Endothelial cell of umbilical vein (primary cell): ENCODE measurements around the gene POU2F3. TPM values are rescaled to one million over a fixed set of nuclear protein-coding genes. Genes with fewer than 3 reads are reported as not detected.

Experiments
- BruUV-seq: library from RNA; stranded (reverse); fragments of 400-500 nt; replicated peaks from 2 replicates; lab custom pipeline; 2021; lab: Mats Ljungman, UMichigan
- CTCF ChIA-PET: fragments of 300-600, 350-600 bp; sonication (Branson Sonifier 250); formaldehyde crosslinking; loops from one replicate; lab custom pipeline; 2021; ENCODE audit warnings: antibody characterized with exemption, inconsistent platforms; lab: Charles Lee
- POLR2A ChIA-PET: fragments of 300-600, 350-600 bp; sonication (Branson Sonifier 250); formaldehyde crosslinking; loops from one replicate; lab custom pipeline; 2021; ENCODE audit warnings: antibody characterized with exemption, inconsistent platforms; lab: Charles Lee
- DNase-seq: peaks from one replicate; pipeline ENCODE4 v3.0.0-alpha.2; 2011; ENCODE audit warnings: low read depth, low spot score
- FAIRE-seq: peaks from 2 replicates; lab custom pipeline; 2011; peaks lifted over from hg19 to GRCh38; lab: Jason Lieb, UNC
- H2AFZ ChIP-seq: 2 replicates; pipeline ENCODE4 v1.6.0; 2012; ENCODE audit warnings: low read depth, low read length, control low read depth, inconsistent platforms
- H3K27ac ChIP-seq: 2 replicates; pipeline ENCODE4 v1.5.1; 2011; ENCODE audit warnings: low read depth, mild to moderate bottlenecking, control low read depth, low read length, moderate library complexity; ENCODE audit not compliant: insufficient read depth
- H3K27me3 ChIP-seq, 2 experiments: 2 replicates each; pipeline versions ENCODE4 v1.6.0 to v1.6.1; 2011; ENCODE audit warnings: low read length in 2 of 2, mixed read lengths in 1 of 2; ENCODE audit not compliant: control insufficient read depth in 2 of 2, insufficient read depth in 2 of 2
- H3K36me3 ChIP-seq, 2 experiments: 2 replicates in 1 of 2; 3 replicates in 1 of 2; pipeline ENCODE4 v1.5.1; 2011; ENCODE audit warnings: low read length in 2 of 2, mild to moderate bottlenecking in 1 of 2, moderate library complexity in 1 of 2; ENCODE audit not compliant: control insufficient read depth in 2 of 2, insufficient read depth in 2 of 2; ENCODE audit errors: extremely low read depth in 1 of 2
- H3K4me1 ChIP-seq: 3 replicates; pipeline ENCODE4 v1.5.1; 2011; ENCODE audit warnings: mild to moderate bottlenecking, low read length; ENCODE audit not compliant: control insufficient read depth, insufficient read depth; ENCODE audit errors: extremely low read depth
- H3K4me2 ChIP-seq: 2 replicates; pipeline ENCODE4 v1.6.1; 2011; ENCODE audit warnings: low read length, control low read depth, mixed read lengths; ENCODE audit not compliant: insufficient read depth
- H3K4me3 ChIP-seq, 3 experiments: fragments of 200-600 bp in 1 of 3; sonication (generic), shearing (Covaris generic) in 1 of 3; replicated peaks in 1 of 3; 2 replicates each; pipeline ENCODE4 v1.5.1; 2011 to 2016; ENCODE audit warnings: control low read depth in 3 of 3, low read length in 3 of 3, mild to moderate bottlenecking in 2 of 3, inconsistent platforms in 1 of 3, low read depth in 1 of 3, moderate library complexity in 1 of 3; ENCODE audit not compliant: insufficient read depth in 1 of 3
- H3K79me2 ChIP-seq: 2 replicates; pipeline ENCODE4 v1.6.0; 2012; ENCODE audit warnings: low read length, inconsistent platforms; ENCODE audit not compliant: control insufficient read depth, insufficient read depth
- H3K9ac ChIP-seq: replicated peaks from 2 replicates; pipeline ENCODE3; 2011; ENCODE audit warnings: low read length, control low read depth; ENCODE audit not compliant: insufficient read depth; ENCODE audit errors: extremely low read depth
- H3K9me1 ChIP-seq: replicated peaks from 3 replicates; pipeline ENCODE4 v1.6.0; 2011; ENCODE audit warnings: mild to moderate bottlenecking, low read length; ENCODE audit not compliant: control insufficient read depth, insufficient read depth; ENCODE audit errors: extremely low read depth
- H3K9me3 ChIP-seq: replicated peaks from 2 replicates; pipeline ENCODE4 v1.5.1; 2012; ENCODE audit warnings: low read length, inconsistent platforms; ENCODE audit not compliant: control insufficient read depth, insufficient read depth
- H4K20me1 ChIP-seq: replicated peaks from 2 replicates; pipeline ENCODE3; 2011; ENCODE audit warnings: mild to moderate bottlenecking, low read length; ENCODE audit not compliant: control insufficient read depth, insufficient read depth; ENCODE audit errors: extremely low read depth
- CTCF ChIP-seq, 2 donors: IDR thresholded peaks; 1 replicate in 1 of 2; 2 replicates in 1 of 2; pipeline ENCODE4 v1.5.1; 2011; ENCODE audit warnings: low read length in 2 of 2, mild to moderate bottlenecking in 2 of 2, moderate library complexity in 2 of 2, control low read depth in 1 of 2, inconsistent platforms in 1 of 2, low read depth in 1 of 2; ENCODE audit not compliant: insufficient read depth in 1 of 2; ENCODE audit errors: extremely low read depth in 1 of 2
- EZH2 ChIP-seq: IDR thresholded peaks from 2 replicates; pipeline ENCODE4 v1.6.1; 2012; ENCODE audit warnings: borderline replicate concordance, low read depth, mild to moderate bottlenecking, moderate library complexity, low read length, inconsistent platforms; ENCODE audit not compliant: severe bottlenecking
- FOS ChIP-seq: IDR thresholded peaks from 2 replicates; pipeline ENCODE4 v1.6.1; 2011; ENCODE audit warnings: mild to moderate bottlenecking, low read length, moderate library complexity, borderline replicate concordance; ENCODE audit not compliant: insufficient read depth
- GATA2 ChIP-seq: IDR thresholded peaks from 2 replicates; pipeline ENCODE4 v1.7.0; 2011; ENCODE audit warnings: low read depth, mild to moderate bottlenecking, moderate library complexity, mixed read lengths, low read length; ENCODE audit not compliant: insufficient read length, insufficient read depth
- JUN ChIP-seq: IDR thresholded peaks from 2 replicates; pipeline ENCODE4 v1.6.1; 2011; ENCODE audit warnings: borderline replicate concordance, low read depth; ENCODE audit not compliant: insufficient read length, insufficient read depth
- MYC ChIP-seq: IDR thresholded peaks from one replicate; pipeline ENCODE4 v1.6.1; 2011; ENCODE audit warnings: mild to moderate bottlenecking, low read depth, low read length
- POLR2A ChIP-seq: IDR thresholded peaks from 2 replicates; pipeline ENCODE4 v1.6.1; 2012; ENCODE audit warnings: low read depth, mild to moderate bottlenecking, control low read depth, low read length
- POLR2AphosphoS5 ChIP-seq: IDR thresholded peaks from 2 replicates; pipeline ENCODE4 v1.6.1; 2012; ENCODE audit warnings: low read depth, mild to moderate bottlenecking, control low read depth, low read length, moderate library complexity; ENCODE audit not compliant: insufficient read depth
- dilution Hi-C: fragments of 300-500 bp; cut with MboI; formaldehyde crosslinking; loops from one replicate; pipeline ENCODE4 v1.15.0; 2019; ENCODE audit warnings: low sequenced_read_pairs; ENCODE audit not compliant: extremely low pct_ligation_motif_present
- intact Hi-C: fragments of 100-400 bp; cut with micrococcal nuclease; formaldehyde crosslinking; loops from one replicate; pipeline ENCODE4 v1.10.0; 2022
- polyA plus RNA-seq, 4 experiments: library from polyadenylated mRNA; depleted of rRNA in 3 of 4; stranded (reverse) in 3 of 4; unstranded in 1 of 4; fragments of >200 nt; gene quantifications; 2 replicates each; pipeline versions ENCODE4 v1.2.1 to v1.2.3, GENCODE V29; 2011 to 2012; ENCODE audit warnings: missing spikeins in 1 of 4
- total RNA-seq: library from RNA; stranded (reverse); gene quantifications from 2 replicates; pipeline ENCODE4 v1.2.3, GENCODE V29; 2021
- TF ChIP-seq, protein P1 (sequence below): IDR thresholded peaks from 2 replicates; pipeline ENCODE4 v1.6.1; 2011; ENCODE audit not compliant: insufficient read depth, insufficient read length

Gene POU2F3
- total and polyA plus RNA-seq, 2 donors (not counting 3 experiments of a cell fraction or from before 2014, with no cell fraction given): 0.06 TPM; not detected in 1

DNA sequence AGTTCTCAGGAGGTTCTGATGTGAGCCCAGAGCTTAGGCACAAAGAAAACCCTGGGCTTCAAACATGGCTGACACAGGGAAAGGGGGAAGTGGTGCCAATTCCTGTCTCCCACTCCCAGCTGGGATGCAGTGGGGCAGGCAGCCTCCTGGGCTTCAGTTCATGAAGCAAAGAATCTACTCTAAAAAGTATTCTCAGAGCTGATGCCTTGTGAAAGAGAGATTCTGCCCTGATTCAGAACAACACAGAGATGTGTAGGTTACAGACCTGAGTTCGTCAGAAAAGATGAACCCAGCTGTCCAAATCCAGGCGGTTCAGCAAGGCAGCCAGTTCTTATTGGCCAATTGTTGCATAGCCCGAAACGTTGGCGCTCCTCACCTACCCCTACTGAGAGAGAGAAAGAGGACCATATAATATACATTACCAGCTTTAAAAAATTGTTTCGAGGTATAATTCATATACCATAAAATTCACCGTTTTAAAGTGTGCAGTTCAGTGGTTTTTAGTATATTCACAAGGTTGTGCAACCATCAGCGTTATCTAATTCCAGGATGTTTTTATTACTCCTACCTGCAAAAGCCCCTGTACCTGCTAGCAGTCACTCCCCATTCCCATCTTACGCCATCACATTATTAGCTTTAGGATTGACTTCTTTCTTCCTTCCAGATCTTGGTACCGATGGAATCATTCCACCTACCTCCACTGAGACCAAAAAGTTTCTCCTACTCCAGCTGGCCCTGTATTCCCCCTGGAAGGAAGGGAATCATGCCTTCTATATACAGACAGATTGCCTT is 77.9 kb downstream of the POU2F3 start:
- dilution Hi-C loops (no loop called here), intact Hi-C loops (no loop called here)
- Histone ChIP-seq H3K27me3 (peaks cover 21 to 24% of the 10 kb centered on the region in 2 experiments), H3K4me2 (no peak overlapping the region), H4K20me1 (no peaks in the 10 kb centered on the region), H3K4me3 (no peak overlapping the region), H3K36me3 (no peaks in the 10 kb centered on the region), H3K79me2 (no peaks in the 10 kb centered on the region), H3K9me3 (no peaks in the 10 kb centered on the region), H3K4me1 (no peaks in the 10 kb centered on the region), H3K9ac (no peak overlapping the region), H3K27ac (no peak overlapping the region), H2AFZ (no peak overlapping the region), H3K9me1 (no peaks in the 10 kb centered on the region)
- POLR2A ChIA-PET: no interaction called here
- TF ChIP-seq CTCF (IDR thresholded peaks at IDR 0.05; ENCODE audit: extremely low read depth in 1 of 2, insufficient read depth in 1 of 2, low read depth in 1 of 2, low read length in 2 of 2) (no peak), MYC (no peak), JUN (no peak), FOS (no peak), POLR2AphosphoS5 (no peak), GATA2 (no peak), POLR2A (no peak), EZH2 (no peak)
- TF ChIP-seq, protein P1, sequence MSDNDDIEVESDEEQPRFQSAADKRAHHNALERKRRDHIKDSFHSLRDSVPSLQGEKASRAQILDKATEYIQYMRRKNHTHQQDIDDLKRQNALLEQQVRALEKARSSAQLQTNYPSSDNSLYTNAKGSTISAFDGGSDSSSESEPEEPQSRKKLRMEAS: no peak
- FAIRE-seq: no peak
- BruUV-seq: no TSS peak
- CTCF ChIA-PET: interaction anchor here (0.7 to 2.5 kb wide), 4 partner anchors 10 to 18 kb away, joined by 3 to 15 read pairs (median 4); no protein-coding TSS in a partner anchor
- no peak for DNase-seq
